ENCODE data around the gene CHKA.

Gene CHKA

DNA sequence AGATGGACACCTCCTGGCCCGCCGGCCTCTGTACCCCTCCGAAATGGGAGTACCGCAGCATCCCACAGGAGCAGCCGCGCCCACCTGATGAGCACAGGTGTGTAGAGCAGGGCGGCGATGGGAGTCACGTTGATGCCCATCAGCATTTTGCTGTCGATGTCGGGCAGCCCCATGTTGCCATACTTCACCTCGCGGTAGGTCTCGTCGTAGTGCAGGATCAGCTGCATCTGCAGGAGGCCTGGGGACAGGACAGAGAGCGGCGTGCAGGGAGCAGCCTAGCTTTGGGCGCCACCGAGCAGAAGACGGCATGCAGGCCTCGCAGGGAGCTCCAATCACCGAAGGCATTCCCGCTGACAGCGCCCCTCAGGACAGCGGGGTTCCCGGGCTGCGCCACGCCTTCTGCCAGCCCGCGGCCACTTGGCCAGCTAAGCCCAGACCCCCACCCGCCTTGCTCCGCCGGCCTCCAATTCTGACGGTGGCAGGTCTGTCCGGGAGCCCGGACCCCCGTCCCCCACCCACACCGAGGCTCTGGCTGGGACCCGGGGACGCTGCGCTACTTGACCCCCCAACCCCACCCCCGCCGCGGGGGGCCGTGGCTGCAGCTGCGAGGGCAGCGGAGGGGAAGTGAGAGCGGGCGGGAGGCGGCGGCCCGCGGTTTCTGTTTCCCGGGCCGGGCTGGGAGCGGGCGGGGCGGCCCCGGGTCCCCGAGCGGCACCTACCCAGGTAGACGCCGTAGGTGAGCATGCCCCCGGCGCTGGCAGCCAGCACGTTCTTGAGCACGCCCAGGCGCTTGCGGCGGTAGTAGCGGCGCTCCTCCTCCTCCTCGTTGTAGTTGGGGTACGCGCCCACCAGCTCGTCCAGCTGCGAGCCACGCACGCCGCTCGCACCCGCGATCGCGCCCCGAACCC is 118.0 kb downstream of the CHKA start:
- TF ChIP-seq SIN3A (IDR thresholded peaks at IDR 0.05; ENCODE audit: borderline replicate concordance, insufficient read depth, low read length) (no peak), POLR2AphosphoS5 (IDR thresholded peaks at IDR 0.05; ENCODE audit: low read depth, low read length) (no peak), FOXP2 (optimal IDR thresholded peaks at IDR 0.05; ENCODE audit: borderline replicate concordance, extremely low read depth, extremely low read length, insufficient read depth) (no peak), TAF1 (IDR thresholded peaks at IDR 0.05; ENCODE audit: borderline replicate concordance, insufficient read depth, low read length) (no peak)
- TF ChIP-seq, protein P1, sequence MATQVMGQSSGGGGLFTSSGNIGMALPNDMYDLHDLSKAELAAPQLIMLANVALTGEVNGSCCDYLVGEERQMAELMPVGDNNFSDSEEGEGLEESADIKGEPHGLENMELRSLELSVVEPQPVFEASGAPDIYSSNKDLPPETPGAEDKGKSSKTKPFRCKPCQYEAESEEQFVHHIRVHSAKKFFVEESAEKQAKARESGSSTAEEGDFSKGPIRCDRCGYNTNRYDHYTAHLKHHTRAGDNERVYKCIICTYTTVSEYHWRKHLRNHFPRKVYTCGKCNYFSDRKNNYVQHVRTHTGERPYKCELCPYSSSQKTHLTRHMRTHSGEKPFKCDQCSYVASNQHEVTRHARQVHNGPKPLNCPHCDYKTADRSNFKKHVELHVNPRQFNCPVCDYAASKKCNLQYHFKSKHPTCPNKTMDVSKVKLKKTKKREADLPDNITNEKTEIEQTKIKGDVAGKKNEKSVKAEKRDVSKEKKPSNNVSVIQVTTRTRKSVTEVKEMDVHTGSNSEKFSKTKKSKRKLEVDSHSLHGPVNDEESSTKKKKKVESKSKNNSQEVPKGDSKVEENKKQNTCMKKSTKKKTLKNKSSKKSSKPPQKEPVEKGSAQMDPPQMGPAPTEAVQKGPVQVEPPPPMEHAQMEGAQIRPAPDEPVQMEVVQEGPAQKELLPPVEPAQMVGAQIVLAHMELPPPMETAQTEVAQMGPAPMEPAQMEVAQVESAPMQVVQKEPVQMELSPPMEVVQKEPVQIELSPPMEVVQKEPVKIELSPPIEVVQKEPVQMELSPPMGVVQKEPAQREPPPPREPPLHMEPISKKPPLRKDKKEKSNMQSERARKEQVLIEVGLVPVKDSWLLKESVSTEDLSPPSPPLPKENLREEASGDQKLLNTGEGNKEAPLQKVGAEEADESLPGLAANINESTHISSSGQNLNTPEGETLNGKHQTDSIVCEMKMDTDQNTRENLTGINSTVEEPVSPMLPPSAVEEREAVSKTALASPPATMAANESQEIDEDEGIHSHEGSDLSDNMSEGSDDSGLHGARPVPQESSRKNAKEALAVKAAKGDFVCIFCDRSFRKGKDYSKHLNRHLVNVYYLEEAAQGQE (IDR thresholded peaks at IDR 0.05; ENCODE audit: insufficient read depth in 1 of 2, low read depth in 2 of 2, low read length in 2 of 2) = no peak
